HFF-Myc (cell line): ENCODE results near the gene HSD11B1.

ENCODE experiments used
- DNase-seq: peaks from one replicate; pipeline ENCODE4 v3.0.0-alpha.2; 2011; ENCODE audit warnings: low read depth; ENCODE audit errors: extremely low read depth
- H3K4me3 ChIP-seq: replicated peaks from 2 replicates; pipeline ENCODE4 v1.5.1; 2011; ENCODE audit warnings: low read depth, mild to moderate bottlenecking, control low read depth, low read length
- TF ChIP-seq, protein P1 (sequence below): IDR thresholded peaks from 2 replicates; pipeline ENCODE4 v1.5.1; 2012; ENCODE audit warnings: mild to moderate bottlenecking, low read depth, low read length, control low read depth; ENCODE audit errors: missing control alignments

The HSD11B1 gene

DNA sequence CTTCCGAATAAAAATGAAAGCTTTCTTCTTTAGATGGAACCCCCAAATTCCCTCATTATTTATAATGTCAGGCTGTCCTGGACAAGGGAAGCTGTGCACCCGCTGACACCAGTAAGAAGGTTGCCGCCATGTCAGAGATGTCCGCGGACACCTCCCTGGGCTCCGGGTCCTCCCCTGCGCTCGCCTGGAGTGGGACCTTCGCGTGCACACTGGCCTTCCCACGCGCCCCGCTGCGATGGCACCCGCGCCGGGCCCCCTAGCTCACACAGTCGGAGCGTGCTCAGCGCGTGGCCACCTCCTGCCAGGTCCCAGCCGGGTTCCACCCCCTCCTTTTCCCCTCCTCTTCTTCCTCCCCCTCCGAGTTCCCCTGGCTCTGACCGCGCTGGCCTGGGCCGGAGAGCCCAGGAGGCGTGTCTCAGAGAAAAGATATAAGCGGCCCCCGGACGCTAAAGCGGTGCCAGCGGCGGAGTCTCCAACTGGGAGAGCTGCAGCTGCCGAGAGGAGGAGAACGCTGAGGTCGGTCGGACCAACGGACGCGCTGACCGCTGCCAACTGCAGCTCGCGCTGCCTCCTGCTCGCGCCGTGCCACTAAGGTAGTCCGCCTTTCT, 29.6 kb upstream of the HSD11B1 start, which contains the start of gene G0S2:
TSS of gene G0S2 (plus strand) at position 456 of the 608 bp plus-strand sequence. CDS start 273 bp downstream, outside the sequence.
- TF ChIP-seq, protein P1, sequence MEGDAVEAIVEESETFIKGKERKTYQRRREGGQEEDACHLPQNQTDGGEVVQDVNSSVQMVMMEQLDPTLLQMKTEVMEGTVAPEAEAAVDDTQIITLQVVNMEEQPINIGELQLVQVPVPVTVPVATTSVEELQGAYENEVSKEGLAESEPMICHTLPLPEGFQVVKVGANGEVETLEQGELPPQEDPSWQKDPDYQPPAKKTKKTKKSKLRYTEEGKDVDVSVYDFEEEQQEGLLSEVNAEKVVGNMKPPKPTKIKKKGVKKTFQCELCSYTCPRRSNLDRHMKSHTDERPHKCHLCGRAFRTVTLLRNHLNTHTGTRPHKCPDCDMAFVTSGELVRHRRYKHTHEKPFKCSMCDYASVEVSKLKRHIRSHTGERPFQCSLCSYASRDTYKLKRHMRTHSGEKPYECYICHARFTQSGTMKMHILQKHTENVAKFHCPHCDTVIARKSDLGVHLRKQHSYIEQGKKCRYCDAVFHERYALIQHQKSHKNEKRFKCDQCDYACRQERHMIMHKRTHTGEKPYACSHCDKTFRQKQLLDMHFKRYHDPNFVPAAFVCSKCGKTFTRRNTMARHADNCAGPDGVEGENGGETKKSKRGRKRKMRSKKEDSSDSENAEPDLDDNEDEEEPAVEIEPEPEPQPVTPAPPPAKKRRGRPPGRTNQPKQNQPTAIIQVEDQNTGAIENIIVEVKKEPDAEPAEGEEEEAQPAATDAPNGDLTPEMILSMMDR: no peak
- DNase-seq: no peak
- peak within 1 kb of the TSS; percentile 42 for H3K4me3 ChIP-seq

GRCh38 chr1:209675565-209676154, 29.0 kb upstream of the HSD11B1 start:
- TF ChIP-seq, protein P1: no peak
- H3K4me3 ChIP-seq: peak overlapping the region; percentile 42
- no peak for DNase-seq

DNA sequence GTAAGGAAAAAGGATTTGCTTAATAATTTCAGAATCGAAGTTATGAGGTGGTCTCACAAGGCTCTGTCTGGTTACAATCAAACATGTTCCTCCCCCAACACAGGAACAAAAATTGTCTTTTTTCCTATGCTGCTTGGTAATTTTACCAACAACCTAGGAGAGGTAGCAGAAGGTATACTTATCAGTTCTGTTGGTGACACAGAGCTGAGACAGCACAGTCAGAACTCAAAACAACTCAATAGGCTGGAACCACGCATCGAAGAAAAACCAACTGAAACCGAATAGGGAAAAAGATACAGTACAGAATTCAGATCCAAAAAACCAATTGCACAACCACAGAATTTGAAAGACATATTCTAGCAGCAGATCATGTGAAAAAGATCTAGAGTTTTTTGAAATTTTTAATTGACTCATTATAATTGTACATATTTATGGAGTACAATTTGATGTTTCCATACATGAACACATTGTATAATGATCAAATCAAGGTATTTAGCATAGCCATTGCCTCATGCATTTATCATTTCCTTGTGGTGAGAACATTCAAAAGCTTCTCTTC, 25.6 kb upstream of the HSD11B1 start:
- TF ChIP-seq, protein P1: no peak
- no peak overlapping the region for H3K4me3 ChIP-seq
- no peak for DNase-seq

DNA sequence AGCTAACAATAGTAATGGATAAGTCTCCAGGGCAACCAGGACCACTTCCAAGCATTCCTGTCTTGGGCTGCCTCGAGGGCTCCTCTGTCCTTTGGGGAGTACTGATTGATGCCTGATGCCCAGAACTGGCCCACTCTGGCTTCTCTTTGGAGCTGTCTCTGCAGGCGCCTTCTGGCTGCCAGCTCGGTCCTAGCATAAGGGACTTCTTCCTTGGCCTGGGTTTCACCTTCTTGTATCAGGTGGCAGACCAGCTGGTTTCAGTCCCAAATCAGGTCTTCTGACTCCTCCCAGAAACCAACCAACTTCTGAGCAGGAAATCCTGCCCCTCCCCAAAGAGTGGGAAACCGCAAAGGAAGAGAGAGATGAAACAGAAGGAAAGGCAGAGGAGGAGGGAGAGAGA, 18.8 kb upstream of the HSD11B1 start:
- TF ChIP-seq, protein P1: no peak
- DNase-seq: no peak
- H3K4me3 ChIP-seq: no peak overlapping the region

DNA sequence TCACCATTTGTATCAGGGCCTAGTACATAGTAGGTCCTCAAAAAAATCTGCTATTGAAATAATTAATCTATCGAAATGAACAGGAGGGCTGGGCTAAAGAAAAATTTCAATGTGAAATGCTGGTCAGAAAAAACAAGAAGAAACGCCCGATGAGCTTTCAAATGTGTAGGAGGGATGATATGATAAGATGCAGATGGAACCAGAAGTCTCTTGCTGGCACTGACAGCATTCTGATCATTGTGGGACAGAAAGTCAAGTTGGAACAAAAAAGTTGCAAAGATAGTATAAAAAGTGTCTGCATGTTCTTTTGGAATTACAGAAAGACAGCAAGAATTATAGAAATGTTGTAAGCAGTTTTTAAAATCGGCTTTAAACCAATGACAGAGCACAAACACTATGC, 18.3 kb upstream of the HSD11B1 start:
- no peak overlapping the region for H3K4me3 ChIP-seq
- no peak for DNase-seq

GRCh38 chr1:209688746-209689234, 15.9 kb upstream of the HSD11B1 start:
- no peak overlapping the region for H3K4me3 ChIP-seq
- DNase-seq: no peak

More for the DNA sequence above, 18.3 kb upstream of the HSD11B1 start:
- TF ChIP-seq, protein P1: no peak

More at GRCh38 chr1:209688746-209689234, 15.9 kb upstream of the HSD11B1 start:
- TF ChIP-seq, protein P1: no peak
